NCI-H2029 treated with DMSO at 0.1 percent for 48 hours (cell line): ENCODE results near the gene AVPR2.

Source experiments
- DNase-seq: peaks from one replicate; lab custom pipeline; 2025; lab: John Stamatoyannopoulos, UW

AVPR2 gene

DNA sequence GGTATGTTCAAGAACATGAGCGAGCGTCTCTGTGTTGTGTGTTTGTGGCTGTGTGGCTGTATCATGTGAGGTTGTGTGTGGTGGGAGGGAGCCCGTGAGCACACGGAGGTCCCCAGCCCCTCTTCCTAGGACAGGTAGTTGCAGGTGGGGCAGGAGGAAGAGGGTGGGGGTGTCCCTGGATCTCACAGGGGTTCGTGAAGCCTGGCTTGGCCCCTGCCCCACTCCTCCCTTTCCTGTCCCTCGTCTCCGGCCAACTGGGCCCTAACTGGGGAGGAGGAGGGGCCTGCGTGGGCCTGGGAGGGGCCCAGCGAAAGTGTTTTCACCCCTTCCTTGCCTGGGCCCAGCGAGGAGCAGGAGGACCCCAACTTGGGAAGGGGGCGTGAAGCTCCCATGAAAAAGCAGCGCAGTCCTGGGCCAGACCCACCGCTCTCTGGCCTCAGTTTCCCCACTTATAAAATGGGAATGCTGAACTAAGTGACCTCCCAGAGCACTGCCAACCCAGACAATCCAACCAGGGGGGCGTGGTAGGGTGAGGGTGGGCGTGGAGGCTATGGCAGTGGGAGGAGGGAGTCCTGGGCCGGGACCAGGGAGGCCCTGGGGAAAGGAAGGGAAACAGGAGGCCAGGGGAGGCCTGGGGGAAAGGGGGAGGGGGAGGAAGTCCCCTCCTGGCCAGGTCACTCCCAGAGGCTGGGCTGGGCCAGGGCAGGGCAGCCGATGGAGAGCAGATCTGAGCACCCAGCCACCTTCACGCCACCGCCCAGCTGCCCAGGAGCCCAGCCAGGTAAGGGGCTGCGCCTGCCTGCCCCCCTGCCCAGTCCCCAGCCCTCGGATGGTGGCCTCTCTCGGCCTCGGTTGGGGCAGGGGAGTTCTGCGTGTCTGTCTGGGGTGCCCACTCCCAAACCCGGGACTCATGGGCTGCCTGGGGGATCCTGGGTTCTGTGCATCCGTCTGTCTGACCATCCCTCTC is at the start of gene AVPR2:
Gene AVPR2 (plus strand): TSS at position 683 of the 967 bp plus-strand sequence. CDS start 473 bp downstream, outside the sequence.
- DNase-seq: no peak

DNA sequence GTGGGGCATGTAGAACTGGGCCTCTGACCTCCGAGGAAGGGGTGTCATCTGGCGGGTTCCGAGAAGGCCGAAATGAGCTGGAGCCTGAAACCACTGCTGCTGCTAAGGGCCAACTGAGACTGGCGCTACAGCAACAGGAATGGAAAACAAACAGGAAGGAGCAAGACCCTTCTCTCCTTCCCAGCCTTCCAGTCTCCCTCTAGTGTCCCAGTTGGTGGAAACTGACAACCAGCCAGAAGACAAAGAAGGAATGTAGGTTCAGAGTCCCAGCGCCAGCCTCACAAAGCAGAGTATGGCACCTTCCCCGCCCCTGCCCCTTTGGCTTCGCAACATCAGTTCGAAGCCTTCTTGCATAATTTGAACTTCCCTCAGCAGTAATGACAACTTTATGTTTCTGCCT is 49.8 kb upstream of the AVPR2 start:
- DNase-seq: no peak

DNA sequence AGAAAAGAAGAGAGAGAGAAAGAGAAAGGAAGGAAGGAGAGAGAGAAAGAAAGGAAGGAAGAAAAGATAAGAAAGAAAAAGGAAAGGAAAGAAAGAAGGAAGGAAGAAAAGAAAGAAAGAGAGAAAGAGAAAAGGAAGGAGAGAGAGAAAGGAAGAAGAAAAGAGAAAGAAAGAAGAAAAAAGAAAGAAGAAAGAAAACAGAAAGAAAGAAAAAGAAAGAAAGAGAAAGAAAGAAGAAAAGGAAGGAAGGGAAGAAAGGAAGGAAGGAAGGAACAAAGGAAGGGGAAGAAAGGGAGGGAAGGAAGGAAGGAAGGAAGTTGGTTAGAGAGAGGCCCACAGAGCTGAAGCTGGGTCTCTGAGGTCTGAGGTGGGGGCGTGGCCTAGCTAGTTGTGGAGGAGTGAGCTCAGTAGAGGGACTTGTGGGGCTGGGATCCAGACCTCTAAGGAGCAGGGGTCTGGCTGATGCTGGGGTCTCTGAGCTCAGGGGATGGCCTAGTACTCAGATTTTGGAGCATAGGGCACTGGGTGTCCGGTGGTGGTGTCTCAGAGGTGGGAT is 47.0 kb upstream of the AVPR2 start:
- no peak for DNase-seq

DNA sequence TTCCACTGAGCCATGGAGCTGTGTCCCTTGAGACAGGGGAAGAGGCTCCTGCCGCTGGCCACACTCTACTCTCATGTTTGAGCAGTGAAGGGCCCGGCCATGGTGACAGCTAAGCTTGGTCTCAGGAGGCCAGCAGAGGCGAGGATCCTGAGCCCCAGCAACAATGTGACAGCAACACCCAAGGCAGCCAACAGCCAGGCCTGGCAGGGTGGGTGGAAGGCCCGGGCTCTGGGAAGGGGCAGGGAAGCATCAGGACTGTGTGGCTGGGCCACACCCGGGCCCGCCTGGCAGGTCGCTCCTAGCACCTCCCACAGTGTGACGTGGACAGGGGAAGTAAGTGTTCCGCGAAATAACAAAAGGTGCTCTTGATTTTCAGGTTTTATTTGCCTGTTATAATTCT is 43.3 kb upstream of the AVPR2 start:
- no peak for DNase-seq

DNA sequence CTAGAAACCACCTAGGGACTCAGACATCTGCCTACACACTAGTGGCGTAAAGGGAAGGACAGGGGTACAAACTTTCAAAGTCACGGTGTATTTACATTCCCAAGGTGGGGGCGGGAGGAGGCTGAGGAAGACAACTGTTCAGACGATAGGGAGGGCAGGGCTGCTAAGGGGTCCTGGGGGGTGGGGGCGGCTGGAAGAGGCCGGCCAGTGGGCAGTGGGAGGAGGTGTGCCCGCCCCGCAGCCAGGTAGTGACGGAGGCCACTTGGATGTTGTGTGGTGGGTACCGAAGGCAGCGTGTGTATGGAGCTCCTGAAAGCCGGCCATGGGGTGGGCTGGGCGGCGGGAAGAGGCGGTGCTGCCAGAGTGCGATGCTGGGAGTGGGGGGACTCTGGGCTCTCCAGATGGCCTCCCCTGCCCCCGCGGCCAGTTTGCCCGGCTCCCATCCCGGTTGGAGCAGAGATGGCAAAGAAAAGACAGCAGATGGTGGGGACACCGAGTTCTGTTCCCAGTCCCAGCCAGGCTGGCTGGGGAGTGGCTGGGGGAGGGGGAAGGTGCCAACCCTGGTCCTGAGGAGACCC is 42.7 kb upstream of the AVPR2 start:
- DNase-seq: no peak

DNA sequence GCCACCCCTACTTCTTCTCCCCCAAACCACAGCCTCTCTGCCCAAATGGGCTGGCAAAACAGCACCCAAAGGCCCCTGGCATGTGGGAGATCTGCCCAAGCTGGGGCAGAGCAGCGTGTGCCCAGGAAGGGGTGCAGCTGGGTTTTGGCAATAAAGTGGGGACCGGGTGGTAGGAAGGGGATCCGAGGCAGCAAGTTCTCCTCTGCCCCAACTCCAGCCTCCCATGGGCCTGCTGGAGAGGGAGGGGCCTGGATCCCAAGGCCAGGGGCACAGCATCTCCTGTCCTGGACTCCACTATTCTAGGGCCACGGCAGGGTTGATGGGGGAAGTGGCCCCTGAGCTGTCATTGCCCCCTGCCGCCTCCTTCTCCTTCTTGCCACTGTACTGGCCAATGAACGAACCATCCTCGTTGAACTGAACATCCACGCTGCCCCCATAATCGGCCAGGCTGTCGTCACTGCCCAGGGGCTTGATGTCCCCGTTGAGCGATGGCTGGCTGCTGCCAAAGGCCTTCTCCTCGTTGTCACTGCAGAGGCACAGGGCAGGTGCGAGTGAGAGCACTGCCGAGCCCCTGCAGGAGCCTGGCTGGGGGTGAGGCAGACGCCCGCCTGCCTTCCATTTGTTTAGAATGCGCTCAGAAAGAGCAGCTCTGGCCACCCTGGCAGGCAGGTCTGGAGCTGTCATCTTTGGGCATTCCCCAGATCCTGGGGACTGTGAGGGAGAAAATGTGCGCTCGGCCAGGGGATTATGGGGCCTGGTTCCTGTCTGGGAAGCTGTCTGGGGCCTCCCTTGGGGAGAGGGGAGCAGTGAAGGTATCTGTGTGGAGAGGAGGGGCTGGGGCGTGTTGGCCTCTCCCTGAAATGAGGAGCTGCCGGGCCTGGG is 41.9 kb upstream of the AVPR2 start:
- DNase-seq: no peak

DNA sequence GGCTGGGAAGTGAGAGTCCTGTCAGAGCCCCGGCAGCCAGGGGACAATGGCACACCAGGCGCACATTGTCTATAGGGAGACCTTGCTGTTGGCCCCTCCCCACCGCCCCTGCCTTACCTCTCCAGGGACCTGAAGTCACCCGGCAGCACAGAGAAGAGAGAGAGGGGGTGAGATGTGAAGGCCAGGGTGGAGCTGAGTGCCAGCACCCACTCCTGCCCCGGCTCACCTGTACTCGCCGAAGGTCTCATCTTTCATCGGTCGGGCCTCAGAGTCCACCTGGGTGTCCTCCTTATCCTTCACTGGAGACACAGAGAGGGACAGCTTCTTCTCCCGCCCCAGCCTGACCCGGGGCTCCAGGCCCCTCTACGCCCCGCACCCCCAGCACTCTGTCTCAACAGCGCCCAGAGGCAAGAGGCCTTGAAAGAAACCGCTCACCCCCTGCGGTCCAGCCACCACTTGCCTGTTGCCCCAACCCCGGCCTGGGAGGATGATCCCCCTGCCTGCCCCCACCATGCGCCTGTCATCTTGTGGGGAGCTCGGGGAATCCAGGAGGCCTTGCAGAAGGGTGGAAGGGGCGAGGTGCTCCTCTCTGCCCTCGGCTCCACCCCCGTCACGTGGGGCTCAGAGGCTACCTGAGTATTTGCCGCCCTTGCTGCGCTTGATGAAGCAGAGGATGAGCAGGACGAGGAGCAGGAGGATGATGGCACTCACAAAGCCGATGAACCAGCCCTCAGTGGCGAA is 41.1 kb upstream of the AVPR2 start:
- no peak for DNase-seq

DNA sequence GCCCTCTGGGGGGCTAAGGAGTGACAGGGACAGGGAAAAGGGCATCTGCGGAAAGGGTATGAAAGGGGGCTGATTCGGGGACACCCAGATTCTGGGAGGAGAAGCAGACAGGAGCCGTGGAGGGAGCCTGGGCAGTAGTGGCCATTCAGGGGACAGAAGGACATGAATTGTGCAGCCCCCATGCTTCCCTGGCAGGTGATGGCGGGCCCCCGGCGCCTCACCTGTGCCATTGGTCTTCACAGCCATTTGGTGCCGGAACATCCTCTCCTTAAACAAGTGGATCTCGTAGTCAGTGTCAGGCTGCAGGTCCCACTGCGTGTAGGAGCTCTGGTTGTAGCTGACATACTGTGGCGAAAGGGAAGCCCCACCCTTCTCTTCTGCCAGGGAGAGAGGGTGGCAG is 40.4 kb upstream of the AVPR2 start:
- DNase-seq: no peak

DNA sequence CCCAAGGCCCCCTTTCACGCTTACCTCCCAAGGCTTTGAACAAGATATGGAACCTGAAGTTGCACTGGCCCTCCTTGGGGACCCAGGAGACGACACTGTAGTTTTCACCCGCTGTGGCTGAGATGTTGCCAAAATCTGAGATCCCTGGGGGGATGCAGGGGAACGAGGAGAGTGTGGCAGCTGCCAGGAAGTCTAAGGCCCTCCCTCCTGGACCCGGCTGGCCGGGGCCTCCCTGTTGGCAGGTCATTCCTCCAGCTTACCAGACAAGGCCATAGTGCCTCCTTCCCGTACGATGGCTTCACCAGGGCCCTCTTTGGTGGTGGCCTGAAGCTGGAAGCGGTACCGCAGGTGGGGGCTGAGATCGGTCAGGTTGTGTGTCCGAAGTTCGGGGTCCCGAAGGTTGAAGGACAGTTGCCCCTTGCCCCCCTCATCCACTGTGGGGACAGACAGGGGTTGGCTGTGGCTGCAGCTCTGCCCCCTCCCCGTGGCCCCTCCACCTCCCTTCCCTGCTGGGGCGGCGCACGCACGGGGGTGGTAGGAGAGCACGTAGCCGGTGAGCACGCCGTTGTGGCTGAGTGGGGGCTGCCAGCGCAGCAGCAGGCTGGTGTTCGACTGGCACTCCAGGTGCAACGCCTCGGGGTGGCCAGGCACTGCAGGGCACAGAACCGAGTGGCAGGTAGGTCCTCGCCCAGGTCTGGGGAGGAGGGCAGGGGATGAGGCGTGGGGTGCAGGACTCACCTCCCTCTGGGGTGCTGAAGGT is 39.7 kb upstream of the AVPR2 start:
- no peak for DNase-seq

DNA sequence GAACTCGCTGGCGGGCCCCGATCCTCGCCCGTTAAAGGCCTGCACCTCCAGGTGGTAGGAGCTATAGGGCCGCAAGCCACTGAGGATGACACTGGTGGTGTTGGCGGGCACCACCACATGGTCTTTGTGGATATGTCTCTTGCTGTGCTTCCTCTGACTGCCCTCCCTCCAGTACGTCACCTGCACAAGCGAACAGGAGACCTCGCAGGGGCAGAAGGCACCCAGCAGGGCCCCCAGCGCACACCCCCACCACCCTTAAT is 39.2 kb upstream of the AVPR2 start:
- no peak for DNase-seq

DNA sequence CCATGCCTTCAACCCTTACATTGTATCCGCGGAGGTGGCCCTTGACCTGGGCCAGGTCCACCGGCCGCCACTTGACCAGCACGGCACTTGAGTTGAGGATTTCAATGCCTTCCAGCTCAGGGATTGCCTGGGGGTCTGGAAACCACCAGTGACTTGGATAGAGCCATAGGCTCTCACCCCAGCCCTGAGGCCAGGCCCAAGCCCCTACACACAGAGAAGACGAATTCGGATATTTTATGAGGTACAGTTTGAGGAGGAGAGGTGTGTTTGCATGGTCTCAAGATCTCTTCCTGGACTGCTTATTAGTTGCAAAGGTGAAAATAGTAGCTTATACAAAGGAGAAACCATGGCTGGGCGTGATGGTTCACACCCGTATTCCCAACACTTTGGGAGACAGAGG is 38.8 kb upstream of the AVPR2 start:
- DNase-seq: no peak

DNA sequence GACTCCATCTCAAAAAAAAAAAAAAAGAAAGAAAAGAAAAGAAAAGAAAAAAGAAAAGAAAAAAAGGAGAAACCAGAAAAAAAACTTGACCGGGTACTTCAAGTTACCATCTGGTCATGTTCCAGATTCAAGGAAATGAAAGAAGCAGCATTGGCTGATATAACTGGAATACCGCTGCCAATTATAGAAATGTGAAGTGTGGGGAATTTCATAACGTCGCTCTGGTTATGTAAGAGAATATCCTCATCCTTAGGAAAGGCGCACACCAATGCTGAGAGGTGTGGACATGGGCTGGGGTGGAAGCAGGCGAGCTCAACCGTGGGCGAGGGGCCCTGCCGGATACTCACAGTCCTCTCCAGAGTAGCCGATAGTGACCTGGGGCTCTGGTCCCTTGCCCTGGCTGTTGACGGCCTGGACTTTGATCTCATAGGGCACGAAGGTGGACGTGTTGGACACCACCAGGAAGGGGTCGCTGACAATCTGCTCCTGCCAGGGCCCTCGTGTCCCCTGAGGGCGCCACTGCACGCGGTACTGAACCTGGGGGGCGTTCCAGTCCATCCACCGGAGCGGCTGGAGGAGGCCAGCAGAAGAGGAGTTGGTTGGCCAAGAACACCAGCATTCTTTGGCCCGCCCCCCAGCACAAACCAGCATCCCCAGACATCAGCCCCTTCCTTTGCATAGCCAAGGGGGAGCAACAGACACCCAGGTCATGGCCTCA is 38.0 kb upstream of the AVPR2 start:
- no peak for DNase-seq

DNA sequence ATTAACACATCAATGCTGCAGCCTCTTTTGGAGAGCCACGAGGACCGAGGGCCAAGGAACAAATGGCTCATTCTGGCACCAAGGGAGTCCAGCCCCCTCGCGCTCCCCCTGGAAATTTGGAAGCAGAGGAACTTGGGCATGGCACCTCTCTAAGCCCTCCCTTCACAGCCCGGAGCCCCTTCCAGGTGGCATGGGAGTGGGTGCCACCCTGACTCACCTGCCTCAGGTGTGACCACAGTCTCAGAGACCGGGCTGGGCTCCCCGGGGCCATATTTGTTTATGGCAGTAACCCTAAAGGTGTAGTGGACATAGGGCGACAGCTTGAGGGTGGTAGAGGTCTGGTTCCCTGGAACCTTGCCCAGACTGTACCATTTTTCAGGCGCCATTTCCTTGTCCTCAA is 37.3 kb upstream of the AVPR2 start:
- DNase-seq: no peak

DNA sequence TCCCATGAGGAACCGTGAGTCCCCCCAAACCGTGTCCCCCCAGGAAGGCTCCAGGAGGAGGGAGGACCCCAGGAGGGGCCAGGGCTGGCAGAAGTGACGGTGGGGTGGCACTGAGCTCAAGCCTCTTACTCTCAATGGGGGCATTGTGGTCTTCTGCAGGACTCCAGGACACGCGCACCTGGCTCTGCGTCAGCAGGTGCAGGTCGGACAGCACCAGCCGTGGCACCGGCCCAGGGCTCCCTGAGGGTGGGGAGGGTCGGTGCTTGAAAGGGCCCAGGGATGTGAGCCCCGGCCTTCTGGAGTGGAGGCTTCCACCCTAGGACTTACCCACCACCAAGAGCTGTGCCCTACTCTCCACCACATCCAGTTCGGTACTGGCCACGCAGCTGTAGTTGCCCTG is 36.8 kb upstream of the AVPR2 start:
- DNase-seq: no peak

DNA sequence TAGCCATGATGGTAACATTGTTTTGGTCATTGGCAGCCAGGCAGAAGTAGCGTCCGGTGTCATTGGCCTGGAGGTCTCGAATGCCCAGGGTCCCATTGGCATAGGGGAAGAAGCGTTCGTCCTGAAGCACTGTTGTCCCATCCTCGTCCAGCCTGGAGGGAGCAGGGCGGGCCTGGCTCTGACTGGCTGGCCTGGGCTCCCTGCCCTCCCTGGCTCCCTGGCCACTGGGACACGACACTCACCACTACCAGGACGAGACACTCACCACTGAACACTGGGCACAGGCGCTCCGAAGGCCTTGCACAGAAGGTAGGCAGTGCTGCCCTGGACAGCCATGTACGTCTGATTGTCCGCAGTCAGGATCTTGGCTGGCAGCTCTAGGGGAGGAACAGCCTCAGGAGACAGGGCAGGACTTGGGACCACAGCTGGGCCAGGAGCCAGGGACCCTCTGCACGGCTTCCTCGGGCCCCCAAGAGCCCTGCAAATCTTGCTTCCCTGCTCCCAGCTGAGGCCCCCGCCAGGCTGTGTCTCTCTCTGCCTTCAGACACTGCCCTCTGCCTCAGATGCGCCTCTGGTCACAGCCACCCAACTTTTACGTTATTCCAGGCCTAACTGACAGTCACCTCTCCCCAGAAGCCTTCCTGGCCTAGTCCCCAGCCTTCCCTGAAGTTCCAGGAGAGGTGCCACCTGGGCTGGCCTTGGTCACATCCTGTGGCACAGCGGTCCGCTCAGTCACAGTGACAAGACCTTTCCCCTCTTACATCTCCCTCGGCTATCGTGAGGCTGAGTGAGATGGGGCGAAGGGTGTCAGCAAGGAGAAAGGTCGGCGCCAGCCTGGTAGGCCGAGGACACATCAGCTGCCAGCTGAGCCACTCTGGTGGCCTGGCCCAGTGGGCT is 35.6 kb upstream of the AVPR2 start:
- DNase-seq: no peak

DNA sequence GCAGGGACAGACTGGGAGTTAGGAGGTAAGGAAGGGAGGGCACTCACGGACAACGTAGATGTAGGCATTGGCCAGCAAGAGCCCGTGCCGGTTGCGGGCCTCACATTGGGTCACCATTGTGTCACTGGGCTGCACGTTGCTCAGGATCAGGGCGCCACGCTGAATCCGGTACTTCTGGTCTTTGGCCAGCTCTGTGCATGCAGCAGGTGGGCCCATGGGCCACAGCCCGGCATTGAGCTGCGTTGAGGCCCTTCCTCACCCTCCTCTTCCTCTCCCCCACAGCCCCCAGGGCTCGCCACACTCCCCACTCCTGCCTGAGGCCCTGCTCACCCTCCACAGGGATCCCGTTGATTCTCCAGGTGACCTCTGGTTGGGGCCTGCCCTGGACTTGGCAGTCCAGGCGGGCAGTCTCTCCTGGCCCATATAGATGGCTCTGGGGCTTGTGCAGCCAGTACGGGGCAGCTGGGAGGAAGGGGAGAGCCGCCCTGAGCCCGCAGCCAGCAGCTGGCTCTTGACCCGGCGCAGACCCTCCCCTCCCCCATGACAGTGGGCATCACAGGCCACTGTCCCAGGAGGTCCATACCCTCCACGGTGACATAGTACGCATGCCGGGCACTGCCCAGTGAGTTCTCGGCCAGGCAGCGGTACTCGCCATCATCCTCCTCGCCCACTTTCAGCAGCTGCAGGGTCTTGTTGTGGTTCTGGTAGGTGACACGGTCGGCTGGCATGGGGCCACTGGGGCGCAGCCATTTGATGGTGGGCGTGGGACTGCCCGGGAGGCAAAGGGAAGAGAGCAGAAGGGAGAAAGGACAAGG is 34.8 kb upstream of the AVPR2 start:
- no peak for DNase-seq

DNA sequence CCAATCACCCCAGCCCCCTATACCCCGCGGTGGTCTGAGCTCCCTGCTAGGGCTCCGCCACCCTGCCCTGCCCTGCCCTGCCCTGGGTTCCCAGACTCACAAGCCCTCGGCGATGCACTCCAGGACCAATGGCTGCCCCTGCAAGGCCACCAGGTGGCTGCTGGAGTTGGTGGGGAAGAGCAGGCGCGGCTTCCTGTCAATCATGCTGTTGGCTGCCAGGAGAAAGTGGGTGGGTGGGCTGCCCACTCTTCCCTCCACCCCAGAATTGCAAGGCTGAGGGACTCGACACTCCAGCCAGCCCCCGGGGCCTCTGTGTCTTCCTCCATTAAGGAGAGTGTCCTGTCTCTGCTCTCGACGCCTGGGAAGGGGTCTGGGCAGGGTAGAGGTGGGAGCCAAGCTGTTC is 34.2 kb upstream of the AVPR2 start:
- DNase-seq: no peak

DNA sequence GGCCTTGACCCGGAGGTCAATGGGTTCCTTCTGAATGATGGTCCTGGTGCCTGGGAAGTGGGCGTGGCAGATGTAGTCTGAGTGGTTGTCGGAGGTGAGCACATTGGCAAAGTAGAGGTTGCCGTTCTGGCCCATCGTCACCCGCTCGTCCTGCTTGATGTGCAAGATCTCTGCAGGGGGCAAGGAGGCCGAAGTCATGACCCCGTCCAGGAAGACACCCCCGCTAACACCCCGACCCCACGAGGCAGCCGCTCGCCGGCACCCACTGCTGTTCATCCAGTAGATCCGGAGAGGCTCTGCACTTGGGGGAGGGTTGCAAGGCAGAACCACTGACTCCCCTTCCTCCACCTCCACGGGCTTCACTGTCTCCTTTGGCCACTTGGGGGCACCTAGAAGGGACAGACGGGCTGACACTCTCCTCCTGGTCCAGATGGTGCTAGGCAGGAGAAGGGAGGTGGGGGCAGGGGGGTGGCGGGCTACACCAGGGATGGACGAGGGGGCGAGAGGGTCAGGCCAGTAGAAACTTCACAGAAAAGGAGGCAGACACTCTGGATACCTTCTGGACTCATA is 33.6 kb upstream of the AVPR2 start:
- DNase-seq: no peak
